Stimulated activated CD4-positive, alpha-beta T cell treated with anti-CD3 and anti-CD28 coated beads, Interleukin-1b, Interleukin-23, amount 100 ng/mL, for 4 hours (primary cell): ENCODE measurements around the gene MAGI1.

Experiments
- DNase-seq, 2 donors: peaks; one replicate each; pipeline ENCODE4 v3.0.0-alpha.2; 2020; ENCODE audit warnings: low read depth in 2 of 2

Gene MAGI1

DNA sequence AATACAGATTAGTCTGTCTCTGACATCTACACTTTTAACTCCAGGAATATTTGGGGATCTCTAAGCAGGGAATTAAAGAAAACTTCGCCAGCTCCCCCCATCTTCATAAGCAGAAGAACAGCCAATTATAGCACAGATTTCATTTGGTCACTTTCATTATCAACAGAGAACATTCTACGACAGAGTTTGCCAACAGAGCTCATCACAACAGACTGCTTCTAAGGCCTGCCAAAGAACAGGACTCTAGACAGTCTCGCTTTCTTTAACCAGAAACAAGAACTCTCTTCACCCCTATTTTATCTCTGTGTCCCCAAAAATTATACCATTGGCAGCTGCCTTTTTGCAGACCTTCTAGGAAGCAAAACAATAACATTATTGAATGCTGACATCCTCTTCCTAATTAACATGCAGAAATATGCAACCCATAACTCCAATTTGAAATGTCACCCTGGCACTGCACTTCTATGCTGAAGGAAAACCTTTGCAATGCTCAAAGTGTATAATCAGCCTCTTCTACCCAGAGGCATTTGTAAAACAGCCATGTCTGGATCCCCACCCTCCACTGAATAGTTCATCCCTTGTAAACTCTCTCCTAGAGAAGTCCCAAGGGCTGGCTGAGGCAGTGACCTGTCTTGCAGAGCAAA is 552.8 kb downstream of the MAGI1 start:
- no peak for DNase-seq

DNA sequence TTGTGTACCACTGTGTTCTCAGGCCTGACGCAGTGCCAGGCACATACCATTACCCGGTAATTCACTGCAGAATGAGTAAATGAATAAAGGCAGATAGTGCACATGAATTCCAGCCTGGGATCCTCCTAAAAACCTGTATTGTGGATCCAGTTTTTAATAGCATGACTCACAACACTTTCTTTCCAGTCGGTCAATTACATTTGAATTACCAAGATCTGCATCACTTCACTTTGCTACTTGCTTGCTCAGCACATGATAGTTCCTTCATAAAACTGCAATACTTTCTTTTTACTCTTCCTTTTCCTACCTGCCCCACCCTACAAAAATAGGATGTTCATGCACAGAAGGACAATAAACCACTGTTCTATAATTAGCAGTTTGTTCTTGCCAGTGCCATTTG is 553.8 kb downstream of the MAGI1 start:
- no peak for DNase-seq

GRCh38 chr3:65483480-65483879 is 555.2 kb downstream of the MAGI1 start:
- DNase-seq, result no peak

DNA sequence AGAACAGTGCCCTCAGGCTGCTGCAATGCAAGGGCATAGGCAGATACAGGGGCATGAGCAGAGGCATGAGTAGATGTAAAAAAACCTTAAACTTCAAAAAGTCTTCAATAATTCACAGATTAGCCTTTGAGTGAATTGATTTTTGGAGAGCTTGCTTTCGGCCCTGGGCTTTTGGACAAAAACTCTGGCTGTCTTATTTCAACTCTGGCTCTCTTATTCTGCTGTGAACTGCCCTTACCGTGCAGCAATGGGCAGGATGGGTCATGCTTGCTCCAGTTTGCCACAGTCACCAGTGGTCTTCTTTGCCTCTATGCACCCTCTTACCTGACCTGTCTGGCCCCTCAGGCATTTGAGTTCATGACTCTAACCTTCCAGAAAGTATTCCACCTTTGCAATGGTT is 555.7 kb downstream of the MAGI1 start:
- no peak for DNase-seq

DNA sequence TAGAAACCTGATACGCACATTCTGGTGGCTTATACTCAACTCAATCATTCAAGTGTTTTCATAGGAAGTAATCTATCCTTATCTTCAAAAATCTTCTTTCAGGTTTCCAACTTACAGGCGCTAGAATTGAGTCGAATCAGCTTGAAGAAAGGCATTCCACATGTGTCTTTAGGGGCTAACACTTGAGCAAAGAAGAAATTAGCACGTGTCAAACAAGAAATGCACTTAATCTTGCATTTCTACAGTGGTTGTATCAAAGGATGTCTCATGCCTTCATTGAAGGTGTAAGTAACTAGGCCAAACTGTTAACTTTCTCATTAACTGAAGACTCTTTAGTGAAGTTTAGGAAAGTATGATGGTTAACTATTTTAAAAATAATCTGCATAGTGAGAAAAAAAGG is 557.6 kb downstream of the MAGI1 start:
- DNase-seq, result no peak

- DNase-seq, result no peak
These were observed 558.7 kb downstream of the MAGI1 start for GRCh38 chr3:65479990-65480389.

DNA sequence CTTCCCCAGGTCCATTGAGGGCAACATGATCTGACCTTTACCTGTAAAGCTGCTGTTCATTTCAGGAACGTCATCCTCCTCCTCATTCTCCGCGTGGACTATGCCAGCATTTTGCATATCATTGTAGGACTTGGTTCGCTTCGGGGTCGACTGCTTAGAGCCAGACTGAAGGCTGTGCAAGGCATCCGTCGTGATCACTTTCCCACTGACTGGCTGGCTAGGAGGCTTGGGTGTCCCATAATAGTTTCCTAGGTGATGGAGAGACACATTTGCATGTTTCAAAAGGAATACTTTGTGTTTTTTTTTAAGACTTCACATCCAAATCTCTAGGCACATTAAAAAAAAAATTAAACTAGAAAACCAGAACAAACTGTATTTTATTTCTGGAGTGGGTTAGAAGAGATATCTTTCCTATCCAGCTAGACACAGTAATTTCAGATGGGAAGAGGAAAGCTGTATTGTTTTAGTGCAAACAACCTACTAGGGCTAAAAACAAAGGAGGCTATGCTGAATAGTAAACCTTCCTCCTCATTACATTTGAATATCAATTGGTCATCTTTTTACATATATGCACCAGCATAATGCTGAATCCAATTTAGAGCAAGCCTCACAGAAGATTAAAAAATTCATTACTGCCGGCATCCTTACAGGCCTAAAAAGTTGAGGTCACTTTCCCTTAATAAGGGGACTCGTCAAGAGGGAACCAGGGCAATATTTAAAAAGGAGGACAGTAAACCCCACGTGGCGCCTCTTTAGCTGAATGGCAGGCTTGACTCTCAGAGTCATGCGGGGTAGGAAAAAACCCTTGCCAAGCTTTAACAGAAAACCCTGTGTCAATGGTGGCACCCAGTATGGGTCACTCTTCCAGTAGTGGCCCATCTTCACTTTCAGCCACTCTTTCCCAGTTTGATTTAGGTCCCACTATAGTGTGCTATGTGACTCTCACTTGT is 559.9 kb downstream of the MAGI1 start:
- no peak for DNase-seq

GRCh38 chr3:65473736-65474135 is 565.0 kb downstream of the MAGI1 start:
- DNase-seq, result no peak

GRCh38 chr3:65472501-65472900 is 566.2 kb downstream of the MAGI1 start:
- DNase-seq, result no peak

GRCh38 chr3:65466300-65466988 is 572.3 kb downstream of the MAGI1 start:
- DNase-seq, result no peak

GRCh38 chr3:65449841-65450428 is 588.8 kb downstream of the MAGI1 start:
- DNase-seq, result no peak

GRCh38 chr3:65448120-65448519 is 590.6 kb downstream of the MAGI1 start:
- DNase-seq, result no peak

- DNase-seq, result no peak
These were observed 593.0 kb downstream of the MAGI1 start for GRCh38 chr3:65445573-65446169.

DNA sequence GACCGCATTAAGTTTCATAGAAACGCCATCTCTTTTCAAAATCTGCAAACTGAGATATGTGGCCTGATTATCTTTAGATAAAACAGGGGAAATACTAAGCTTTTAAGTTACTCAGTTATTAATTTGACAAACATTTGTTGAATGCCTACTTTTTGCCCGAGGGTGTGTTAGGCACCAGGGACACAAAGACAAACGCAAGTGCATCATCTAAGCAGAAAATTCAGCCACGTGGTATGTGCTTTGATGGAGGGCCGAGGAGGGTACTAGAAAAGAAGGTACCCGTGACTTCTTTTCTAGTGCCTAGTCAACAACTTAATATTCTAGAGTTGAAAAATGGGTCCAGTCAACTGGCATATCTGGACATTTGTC is 594.3 kb downstream of the MAGI1 start:
- no peak for DNase-seq

DNA sequence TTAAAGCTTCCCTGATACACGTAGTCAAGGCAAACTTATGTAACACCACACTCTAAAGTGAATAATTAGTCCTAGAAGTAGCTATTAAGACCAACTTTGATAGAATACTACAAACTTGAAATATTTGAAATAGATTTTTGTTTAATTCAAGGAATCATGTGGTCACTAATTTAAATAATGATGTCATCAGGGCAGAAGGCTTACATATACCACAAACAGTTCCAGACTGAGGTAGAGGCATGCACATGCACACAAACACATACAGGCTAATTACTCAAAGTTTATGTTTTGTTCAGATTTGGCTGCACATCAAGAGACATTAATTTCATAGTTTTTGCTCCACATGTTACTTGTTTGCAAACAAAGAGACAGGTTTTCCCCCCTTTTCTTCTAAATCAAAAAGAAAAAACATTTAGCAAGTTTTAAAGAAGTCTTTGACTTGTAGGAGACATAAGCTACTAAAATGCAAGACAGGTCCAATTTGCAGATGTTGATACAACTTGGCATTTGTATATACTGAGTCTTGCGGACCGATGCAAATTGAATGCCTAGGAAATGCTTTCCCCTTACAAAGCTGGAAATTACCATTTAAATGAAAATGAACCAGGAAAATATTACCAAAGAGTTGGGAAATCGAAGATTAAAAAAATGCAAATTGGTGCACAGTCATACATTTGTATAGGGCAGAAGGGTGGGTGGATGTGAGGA is 594.8 kb downstream of the MAGI1 start:
- no peak for DNase-seq

DNA sequence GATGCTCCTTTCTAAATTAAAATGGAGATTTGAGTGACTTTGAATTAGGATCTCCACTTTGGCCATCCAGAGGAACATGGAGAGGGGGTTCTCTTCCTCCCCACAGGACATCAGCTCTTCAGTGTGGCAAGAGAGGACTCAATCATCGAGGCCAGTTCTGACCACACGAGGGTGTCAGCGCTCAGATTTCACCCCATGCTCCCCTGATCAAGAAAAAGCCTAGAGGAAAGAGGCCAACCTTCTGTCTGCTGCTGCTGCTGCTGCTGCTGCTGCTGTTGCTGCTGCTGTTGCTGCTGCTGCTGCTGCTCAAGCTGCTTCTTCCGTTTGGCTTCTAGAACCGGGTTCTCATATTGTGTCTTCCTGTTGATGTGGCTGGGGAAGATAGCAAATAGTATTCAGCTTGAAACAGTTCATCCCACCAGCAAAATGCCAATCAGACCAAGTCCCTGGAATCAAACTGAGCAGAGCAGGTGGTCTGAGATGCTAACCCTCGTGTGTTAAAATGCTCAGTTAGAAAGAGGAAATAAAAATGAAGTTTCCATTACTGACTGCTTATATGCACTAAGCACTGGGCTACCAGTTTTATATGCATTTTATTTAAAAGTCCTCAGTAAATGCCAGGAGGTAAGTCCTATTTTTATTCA is 599.0 kb downstream of the MAGI1 start:
- DNase-seq, result no peak

GRCh38 chr3:65438612-65439011 is 600.1 kb downstream of the MAGI1 start:
- no peak for DNase-seq

DNA sequence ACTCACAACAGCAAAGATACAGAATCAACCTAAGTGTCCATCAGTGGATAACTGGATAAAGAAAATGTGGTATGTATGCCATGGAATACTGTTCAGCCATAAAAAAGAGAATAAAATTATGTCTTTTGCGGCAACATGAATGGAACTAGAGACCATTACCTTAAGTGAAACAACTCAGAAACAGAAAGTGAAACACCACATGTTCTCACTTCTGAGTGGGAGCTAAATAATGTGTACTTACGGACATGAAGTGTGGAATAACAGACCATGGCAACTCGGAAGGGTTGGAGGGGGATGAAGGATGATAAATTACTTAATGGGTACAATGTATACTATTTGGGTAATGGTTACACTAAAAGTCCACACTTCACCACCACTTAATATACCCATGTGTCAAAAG is 600.6 kb downstream of the MAGI1 start:
- DNase-seq, result no peak

DNA sequence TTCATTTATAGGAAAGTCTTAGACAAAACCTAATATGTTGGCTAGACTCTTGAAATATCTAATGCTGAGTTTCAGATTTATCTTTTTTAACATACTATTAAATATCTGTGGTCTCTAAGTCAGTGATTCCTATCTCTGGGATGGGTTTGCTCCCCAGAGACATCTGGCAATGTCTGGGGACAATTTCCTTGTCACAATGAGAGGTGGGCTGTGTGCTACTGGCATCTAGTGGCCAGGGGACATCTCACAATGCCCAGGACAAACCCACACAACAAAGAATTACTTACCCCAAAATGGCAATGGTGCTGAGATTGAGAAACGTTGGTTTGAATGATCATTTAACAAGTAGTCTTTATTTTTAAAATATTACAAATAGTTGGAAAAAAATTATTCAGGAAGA is 602.1 kb downstream of the MAGI1 start:
- no peak for DNase-seq

DNA sequence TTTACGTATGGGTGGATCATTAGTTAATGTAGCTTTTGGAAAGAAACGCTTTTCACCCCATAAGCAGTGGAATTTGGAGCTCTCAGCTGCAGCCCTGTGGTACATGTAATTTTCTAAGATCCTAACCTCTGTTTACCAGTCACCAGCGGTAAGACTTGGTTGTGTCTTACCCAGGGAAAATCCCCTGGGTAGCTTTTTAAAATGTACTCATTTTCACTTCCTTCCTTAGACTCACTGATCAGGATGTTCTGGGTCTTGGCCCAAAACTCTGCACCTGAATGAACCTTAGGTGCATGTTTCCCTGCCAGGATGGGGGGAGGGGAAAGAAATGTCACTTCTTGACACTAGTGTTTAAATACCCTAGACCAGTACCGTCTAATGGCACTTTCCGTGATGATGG is 605.2 kb downstream of the MAGI1 start:
- no peak for DNase-seq
